GM21423 (cell line): ENCODE results near the gene SMYD3.

Experiments used
- ATAC-seq: cut with Tn5 transposase; IDR thresholded peaks from one replicate; pipeline ENCODE4 v1.9.1; 2021; ENCODE audit warnings: mild to moderate bottlenecking, moderate library complexity; ENCODE audit not compliant: unreplicated experiment

Gene SMYD3

DNA sequence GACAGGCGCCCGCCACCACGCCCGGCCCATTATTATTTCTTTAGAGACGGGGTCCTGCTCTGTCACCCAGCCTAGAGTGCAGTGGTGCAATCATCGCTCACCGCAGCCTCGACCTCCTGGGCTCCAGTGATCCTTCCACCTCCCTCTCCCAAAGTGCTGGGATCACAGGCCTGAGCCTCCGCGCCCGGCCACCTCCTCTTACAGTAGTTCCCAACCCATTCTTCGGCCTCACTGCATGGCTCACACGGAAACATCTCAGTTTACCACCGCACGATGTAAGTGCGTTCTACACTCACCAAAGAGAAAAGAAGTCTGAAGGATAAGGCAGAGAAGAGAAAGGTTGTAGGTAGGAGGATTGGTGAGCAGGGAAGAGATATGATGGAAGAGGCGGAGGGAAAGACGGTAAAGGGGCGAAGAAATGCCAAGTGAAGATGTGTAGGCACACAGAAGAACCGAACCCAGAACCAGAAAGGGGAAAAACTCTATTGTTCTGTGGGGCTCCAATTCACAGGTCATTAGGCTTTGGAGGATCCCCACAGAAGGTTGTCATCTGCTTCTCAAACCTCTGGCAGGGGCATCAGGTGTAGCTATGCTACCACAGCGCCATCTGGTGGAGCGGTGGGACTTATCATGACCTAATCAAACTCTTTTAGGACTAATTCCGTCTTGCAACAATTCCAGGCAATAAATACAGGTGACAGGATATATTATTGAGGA lies 504.2 kb downstream of the SMYD3 start:
- ATAC-seq = peak; percentile 65

DNA sequence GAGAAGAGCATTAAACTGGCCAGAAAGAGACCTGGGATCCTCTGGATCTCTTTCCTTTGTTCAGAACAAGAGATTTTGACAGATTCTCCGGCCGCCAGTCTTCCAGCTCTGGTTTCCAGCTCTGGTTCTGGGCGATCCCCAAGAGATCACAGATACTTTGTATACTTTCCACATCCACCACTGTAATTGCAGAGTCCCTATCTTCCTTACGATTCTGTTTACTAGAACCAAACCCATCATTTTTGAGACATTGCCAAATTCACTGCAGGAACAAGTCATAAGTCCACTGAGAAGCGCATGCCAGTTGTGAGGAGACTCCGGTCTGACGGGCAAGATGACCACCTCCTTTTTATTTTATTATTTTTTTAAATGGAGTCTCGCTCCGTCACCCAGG lies 505.2 kb downstream of the SMYD3 start:
- no peak for ATAC-seq

DNA sequence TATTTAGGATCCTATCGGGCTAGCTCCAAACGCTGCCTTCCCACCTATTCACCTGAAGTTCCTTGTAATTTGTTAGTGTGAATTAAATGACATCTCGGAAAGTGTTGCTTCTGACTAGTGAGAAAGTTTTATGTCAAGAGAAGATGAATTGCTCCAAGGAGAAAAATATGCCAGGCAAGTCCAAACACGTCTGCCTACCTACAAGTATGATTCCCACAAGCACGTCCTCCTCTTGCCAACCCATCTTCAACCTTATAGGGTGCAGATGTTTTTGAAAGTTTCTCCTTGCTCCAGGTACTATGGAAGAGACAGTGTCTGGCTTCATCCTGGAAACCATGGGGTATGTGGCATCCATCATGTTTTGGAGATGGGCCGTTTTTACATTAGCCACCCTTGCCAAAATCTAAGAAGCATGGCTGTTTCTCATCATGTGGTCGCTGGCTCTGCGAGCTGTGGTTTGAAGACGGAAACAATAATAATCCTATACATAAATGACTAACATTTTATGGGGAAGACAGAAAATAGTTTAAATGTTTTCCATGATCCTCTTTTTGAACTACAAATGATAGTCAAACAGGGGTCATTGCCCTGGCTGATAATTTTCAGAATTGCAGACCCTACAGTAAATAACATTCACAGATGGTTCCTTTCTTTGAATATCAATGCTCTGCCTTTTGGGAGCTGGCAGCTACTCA lies 505.8 kb downstream of the SMYD3 start:
- no peak for ATAC-seq

DNA sequence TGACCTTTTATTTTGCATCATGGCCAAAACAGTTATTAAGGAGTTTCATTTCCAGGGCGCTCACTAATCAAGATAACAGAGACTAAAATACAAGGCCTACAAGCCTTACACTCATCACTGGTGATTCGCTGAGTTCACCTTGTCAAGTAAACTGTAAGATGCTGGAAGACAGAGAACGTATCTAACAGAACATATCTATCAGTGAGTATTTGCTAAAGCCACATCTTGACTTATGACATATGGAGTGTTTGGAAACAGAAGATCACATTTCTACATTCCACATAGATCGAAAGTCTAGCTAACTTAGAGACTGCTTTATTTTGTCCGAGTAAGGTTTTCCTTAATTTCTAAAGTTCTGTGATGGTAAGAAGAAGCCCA lies 506.5 kb downstream of the SMYD3 start:
- no peak for ATAC-seq

DNA sequence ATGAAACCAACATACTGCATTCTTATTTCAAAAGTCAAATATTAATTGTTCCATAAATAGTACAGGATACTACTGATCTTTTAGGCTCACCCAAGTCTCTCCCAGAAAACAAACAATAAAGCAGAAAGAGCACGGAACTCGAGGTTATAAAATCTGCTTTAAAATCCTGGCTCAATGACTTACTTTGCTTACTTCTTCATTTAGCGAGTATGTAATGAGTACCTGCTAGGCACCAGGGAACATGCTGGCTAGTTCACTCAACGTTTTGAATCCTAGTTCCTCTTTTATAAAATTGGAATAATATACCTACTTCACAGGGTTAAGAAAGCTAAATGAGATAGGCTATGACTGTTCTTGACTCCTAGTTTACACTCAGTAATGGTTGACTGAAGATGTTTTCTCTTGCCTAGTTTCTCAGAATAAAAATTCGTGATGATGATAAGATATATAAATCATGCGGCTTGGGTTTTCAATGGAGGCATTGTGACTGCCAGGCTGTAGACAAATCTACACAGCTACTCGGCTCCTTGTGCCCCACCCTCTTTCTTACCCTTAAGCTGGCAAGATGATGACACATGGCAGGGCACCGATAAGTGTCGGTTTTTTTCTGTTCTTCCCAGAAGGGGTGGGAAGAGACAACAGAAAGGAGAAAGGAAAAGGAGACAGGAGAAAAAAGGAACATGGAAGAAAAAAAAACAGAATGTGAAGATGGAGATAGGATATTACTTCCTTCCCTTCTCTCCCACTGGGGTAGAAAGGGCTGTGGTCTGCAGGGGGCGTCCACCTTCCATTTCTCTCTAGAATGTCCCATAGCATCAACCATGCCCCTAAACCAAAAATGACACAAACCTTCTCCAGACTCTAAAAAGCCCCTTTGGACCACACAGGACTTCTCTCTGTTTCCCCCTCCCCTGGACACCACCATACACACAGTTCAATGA lies 507.1 kb downstream of the SMYD3 start:
- peak; percentile 81 for ATAC-seq

DNA sequence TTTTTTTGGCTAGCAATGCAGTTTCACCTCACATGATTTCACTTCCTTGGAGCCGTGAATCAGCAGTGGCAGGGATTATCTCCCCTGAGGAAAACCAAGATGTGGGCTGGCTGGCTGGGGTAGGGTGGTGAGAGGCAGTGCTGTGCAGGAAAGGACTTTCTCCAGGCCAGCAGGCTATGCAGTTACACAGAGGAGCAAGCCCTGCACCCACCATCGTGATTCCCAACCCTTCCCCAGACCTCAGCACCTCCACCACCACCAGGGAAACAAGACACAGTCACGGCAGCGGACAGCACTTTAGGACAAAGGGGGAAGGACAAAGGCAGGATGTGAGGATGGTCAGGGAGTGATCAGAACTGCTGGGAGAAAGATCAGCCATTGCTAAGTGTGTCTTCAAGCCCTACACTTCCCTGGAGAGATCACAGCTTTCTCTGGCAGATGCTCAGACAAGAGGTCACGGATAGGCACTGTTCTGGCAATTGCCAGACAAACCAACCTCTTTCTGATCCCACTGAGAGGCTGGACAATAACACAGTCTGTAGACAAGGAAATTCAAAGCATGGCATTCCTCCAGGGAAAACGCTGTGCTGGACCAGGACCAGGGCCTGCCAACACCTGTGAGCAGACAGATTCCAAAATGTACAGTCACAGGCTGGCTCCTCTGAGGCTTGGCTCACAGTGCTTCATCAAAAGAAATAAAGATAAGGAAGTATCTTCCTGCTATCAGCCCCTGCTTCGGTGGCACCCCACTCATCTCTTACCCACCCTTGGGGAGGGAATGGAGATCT lies 509.4 kb downstream of the SMYD3 start:
- no peak for ATAC-seq

DNA sequence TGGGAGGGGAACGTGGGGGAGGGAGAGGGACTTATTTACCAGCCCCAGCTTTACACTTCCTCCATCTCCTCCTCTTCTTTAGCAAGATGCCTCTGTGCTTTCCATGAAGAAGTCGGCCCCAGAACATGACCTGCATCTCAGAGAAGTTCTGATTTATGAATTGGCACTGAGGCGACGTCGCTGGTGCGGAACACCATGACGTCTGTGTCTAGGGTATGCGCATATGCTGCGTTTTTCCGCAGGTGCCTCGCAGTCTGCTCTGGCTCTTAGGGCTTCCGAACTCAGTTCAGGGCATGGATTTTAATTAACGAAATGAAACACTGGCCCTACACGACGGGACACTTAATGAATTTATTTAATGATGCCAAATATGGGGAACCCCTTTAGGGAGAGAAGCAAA lies 510.3 kb downstream of the SMYD3 start:
- ATAC-seq = no peak

DNA sequence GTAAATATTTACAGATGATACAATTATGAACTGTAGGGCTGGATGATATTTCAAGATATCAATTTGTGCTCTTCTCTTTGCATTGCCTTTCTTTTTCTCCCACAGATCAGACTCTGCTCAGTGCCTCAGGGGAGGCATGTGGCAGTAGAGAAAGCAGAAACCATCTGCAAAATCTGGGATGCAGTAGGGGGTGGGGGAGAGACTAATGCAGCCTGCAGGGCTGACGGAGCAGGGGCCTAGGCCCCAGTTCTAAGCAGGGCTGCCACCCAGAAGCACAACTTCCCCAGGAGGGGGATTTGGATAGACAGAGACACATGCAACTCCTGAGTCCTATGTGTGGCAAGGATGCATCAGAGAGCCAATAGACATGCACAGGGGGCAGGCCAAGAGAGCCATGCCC lies 511.6 kb downstream of the SMYD3 start:
- no peak for ATAC-seq

DNA sequence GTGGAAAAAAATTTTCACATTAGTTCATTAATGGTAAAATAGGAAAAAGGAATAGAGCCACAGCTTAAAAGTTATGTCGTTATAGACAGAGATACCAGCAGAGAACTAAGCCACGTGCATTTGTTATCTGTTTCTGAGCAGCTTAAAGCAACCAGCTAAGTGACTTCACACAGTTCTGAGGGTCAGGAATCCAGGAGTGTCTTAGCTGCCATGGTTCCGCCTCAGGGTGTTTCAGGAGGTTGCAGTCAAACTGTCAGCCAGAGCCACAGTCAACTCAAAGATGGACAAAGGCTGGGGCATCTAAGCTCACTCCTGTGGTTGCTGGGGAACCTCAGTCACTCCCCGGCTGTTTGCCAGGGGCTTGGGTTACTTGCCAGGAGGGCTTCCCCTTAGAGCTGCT lies 515.8 kb downstream of the SMYD3 start:
- ATAC-seq = no peak

DNA sequence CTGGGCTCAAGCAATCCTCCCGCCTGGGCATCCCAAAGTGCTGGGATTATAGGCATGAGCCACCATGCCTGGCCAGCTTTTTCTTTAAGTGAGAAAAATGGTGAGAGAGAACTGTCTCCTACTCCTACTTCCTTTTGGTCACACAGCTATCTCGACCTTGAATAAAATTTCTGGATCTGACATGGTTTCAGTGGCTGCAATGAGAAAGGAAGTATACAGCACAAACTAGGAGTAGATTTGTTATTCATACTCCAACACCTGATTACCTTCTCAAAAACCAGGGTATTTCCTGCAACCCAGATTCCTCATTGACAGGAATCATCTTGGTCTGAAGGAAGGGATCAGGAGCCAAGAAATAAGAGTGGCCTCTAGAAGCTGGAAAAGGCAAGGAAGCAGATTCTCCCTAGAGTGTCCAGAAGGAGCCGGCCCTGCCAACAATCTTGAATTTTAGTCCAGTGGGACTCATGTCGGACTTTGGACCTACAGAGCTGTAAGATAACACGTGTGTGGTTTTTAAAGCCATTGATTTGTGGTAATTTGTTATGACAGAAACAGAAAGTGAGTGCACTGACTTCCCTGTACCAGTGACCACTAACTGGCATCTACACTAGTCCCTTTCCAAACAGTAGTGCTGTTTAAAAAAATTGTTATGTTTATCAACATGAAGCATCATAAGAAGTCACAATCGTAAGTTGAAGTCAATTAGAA lies 516.6 kb downstream of the SMYD3 start:
- ATAC-seq = no peak

DNA sequence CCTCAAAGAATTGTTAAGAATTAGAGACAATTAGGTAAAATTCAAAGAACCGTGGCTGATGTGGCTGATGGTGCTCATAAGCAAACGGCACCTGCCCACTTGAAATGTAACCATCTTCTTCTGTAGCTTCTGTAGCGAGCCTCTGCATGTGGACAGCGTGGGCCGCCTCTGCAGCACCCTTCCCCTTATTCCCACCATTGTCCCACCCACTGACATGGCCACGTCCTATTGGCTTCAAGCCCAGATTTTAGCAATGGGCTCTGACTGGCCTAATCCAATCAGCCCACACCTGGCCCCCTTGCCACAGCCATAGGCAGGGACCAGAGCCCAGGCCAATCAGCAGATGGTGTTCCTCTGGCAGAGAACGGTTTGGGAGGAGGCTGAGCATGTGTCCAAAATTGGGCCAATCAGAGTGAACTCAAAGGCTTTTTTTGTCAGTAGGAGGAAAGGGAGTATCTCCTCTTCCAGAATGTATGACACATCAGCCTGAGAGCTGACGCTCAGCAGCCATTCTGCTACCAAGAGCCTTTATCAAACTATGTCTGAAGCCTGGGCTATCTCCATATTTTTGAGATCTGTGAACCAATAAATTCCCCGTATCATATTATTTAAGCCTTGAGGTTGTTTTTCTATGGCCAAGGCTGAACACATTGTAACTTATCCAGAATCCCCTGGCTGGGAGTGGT lies 518.5 kb downstream of the SMYD3 start:
- no peak for ATAC-seq

DNA sequence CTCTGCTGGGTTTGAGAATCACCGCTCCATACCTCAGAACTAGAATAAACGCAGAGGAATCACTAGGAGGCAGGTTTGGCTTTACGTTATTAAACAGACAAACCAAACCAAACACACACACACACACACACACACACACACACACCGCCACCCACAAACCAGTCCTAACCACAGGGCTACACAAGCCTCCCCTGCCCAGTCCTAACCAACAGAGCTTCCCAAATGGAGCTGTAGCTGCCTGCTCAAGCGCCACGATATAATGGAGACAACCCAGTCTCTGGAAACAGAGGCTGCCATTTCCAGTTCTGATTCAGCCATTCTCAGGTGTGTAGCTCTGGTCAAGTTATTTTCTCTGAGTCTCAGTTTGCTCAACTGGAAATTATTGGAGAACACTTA lies 519.1 kb downstream of the SMYD3 start:
- ATAC-seq = no peak

DNA sequence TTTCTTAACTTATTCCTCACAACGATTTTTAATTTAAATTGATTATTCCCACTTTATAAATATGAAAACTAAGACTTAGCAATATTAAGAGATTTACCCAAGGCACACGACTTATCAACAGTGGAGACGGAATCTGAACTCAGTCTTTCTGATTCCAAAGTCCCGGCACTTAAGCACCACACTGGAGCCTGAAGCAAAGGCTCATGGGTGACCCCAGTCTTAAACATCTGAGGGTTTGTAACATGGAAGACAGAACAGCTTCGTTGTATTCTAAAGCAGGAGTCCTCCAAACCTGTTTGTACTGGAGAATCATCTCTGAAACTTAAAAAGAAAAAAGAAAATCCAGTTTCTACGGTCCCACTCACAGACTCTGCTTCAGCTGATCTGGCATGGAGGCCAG lies 519.5 kb downstream of the SMYD3 start:
- ATAC-seq = no peak

DNA sequence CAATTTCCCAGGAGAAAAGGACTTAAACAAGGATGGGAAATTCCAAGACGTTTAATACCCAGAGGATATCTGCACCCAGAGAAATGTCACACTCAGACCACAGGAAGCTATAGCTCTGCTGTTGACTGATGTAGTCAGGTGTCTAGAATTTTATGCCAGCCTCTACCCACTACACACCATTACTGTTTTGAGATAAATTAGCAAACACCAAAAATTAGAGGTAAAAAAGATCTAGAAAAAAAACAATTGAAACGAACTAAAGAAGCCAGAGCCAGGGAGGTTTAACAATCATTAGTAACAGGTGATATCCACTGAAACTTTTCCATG lies 519.9 kb downstream of the SMYD3 start:
- no peak for ATAC-seq

DNA sequence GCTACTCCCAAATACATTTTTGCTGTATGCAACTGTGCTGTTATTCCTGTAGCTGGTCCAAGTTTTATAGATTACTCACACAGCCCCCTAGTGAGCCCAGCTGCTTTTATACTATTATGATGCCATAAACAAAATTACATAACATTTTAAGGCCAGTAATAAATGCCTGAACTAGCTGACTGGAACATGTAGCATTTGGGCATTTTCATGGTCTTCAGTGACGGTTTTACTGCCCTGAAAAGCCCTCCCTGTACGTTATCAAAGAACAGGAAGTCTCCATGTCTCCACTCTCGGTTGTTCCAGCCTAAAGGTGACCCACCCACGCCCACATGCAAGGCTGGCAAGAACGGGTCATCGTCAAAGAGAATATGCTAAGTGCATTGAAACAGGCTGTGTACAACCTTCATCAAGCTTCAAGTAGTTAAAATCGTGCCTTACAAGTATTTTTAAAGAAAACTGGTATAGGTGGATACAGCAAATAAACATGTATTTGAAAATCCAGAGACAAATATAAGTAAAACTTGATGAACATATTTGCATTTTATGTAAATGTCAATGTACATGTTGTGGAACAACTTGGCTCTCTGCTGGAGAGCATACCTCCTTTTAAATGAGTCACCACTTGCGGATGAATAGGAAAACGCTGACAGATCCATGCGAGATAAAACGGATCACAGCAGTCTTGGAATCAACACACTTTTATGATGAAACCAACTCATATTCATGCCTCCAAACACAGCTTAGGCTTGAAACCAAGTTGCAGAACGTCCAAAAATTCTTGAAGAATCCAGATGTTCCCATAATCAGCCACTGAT lies 520.5 kb downstream of the SMYD3 start:
- no peak for ATAC-seq

DNA sequence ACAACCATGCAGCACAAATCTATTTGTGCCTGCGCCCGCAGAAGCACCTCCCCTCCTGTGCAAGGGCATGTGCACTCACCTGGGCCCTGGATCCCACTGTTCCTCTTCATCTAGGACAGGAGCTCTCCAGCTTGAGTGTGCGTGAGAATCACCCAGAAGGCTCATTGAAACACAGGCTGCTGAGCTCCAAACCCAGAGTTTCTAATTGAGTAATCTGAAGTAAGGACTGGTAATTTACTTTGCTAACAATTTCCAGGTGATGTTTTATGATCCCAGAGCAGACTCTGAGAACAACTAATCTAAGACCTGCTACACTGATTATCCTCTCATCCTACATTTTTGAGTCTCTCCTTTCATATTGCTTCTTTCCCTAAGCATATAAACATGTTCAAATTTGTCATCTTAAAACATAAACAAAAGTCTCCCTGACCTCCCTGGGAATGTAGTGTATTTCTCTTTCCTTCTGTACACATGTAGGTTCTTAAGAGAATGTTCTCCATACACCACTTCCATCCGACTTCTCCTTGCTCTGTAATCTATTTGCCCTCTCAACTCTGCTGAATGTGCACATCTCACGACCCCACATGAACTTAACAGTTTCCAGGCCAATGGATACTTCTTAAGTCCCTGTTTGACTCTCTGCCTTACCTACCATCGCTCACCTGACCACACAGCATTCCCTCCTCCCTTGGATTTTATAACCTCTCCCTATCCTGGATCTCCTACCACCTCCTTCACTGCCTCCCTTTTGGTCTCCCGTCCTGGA lies 522.5 kb downstream of the SMYD3 start:
- ATAC-seq = no peak

DNA sequence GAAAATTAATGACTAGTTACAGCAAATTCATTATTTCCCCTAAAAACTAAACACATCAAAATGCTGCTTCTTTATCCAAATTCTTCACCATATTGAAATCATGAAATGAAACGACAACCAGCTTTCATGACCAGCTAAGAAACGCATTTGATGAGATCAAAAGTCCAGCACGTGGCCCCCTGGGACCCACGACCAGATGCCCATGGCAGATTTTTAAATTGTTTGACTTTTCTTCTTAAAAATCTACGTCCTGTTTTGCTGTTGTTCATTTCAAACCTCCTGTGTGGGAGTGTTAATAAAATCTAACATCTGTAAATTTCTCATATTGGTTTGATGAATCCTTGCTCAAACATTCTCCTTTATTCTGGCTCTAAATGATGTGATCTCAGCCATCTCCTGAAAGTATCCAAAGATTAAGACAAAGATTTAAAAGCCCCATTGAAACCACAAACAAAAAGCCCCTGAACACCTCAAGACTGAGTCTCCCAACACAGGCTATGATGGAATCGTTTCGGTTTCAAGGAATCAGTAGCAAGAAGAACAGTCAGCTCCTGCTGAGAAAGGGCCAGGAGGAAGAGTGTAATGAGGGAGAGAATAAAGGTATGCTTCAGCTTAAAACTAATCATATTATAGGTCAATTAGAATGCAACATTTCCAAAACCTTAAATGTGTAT lies 523.6 kb downstream of the SMYD3 start:
- no peak for ATAC-seq

DNA sequence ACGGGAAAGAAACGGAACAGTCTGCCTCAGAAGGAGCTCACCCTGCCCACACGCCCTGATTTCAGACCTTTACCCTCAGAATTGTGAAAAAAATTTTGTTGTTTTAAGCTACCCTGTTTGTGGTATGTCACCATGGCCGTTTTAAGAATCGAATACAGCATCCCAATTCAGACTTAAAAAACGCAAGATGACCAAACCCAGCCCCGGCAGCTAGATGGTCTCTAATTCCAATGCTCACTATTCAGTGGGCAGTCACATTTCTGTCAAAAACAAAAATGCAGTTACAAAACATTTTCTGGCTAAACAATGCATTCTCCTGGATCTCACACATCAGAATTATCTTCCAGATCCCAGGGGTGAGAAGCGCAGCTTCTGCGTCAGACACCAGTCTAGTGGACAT lies 527.5 kb downstream of the SMYD3 start:
- ATAC-seq = no peak
